Liver (tissue), 9 donors: ENCODE measurements around the gene RSBN1L. TPM values are rescaled to one million over a fixed set of nuclear protein-coding genes. Genes with fewer than 3 reads are reported as not detected.

Experiments used
- DNase-seq: peaks from one replicate; pipeline ENCODE4 v3.0.0-alpha.2; 2017; ENCODE audit warnings: low spot score
- H3K27ac ChIP-seq, 2 donors: one replicate each; pipeline ENCODE4 v1.7.0; 2013; ENCODE audit warnings: inconsistent platforms in 2 of 2, low read length in 2 of 2, control low read depth in 1 of 2, low read depth in 1 of 2, mild to moderate bottlenecking in 1 of 2
- H3K27me3 ChIP-seq, 4 donors: one replicate each; pipeline versions ENCODE4 v1.6.1 to v1.7.0; 2013; ENCODE audit warnings: low read length in 3 of 4, inconsistent platforms in 1 of 4, mild to moderate bottlenecking in 1 of 4, moderate library complexity in 1 of 4; ENCODE audit not compliant: control insufficient read depth in 4 of 4, insufficient read depth in 4 of 4
- H3K36me3 ChIP-seq, 4 donors: one replicate each; pipeline versions ENCODE4 v1.6.1 to v1.7.0; 2013; ENCODE audit warnings: low read length in 3 of 4, mild to moderate bottlenecking in 3 of 4, low read depth in 1 of 4, moderate library complexity in 1 of 4; ENCODE audit not compliant: control insufficient read depth in 4 of 4, insufficient read depth in 3 of 4
- H3K4me1 ChIP-seq, 4 donors: one replicate each; pipeline versions ENCODE4 v1.6.1 to v1.7.0; 2013; ENCODE audit warnings: low read length in 3 of 4, mild to moderate bottlenecking in 3 of 4, moderate library complexity in 1 of 4; ENCODE audit not compliant: control insufficient read depth in 4 of 4, insufficient read depth in 4 of 4
- H3K4me3 ChIP-seq, 3 donors: one replicate each; pipeline versions ENCODE4 v1.6.1 to v1.7.0; 2013; ENCODE audit warnings: low read length in 3 of 3, control low read depth in 1 of 3, low read depth in 1 of 3, mild to moderate bottlenecking in 1 of 3
- H3K9ac ChIP-seq, 2 donors: one replicate each; pipeline ENCODE4 v1.7.0; 2013; ENCODE audit warnings: low read length in 2 of 2, mild to moderate bottlenecking in 2 of 2, moderate library complexity in 2 of 2, control low read depth in 1 of 2, low read depth in 1 of 2
- H3K9me3 ChIP-seq, 4 donors: one replicate each; pipeline versions ENCODE4 v1.6.1 to v1.7.0; 2013; ENCODE audit warnings: low read length in 3 of 4; ENCODE audit not compliant: control insufficient read depth in 4 of 4
- NR2F2 ChIP-seq: IDR thresholded peaks from 2 replicates; pipeline ENCODE4 v1.6.1; 2016; ENCODE audit warnings: antibody characterized with exemption
- RAD21 ChIP-seq, 2 donors: IDR thresholded peaks; 2 replicates each; pipeline ENCODE4 v1.6.1; 2016; ENCODE audit warnings: antibody characterized with exemption in 2 of 2, mild to moderate bottlenecking in 2 of 2
- RXRA ChIP-seq, 2 donors: IDR thresholded peaks; 2 replicates each; pipeline ENCODE4 v1.6.1; 2017 to 2018; ENCODE audit warnings: antibody characterized with exemption in 2 of 2, mild to moderate bottlenecking in 1 of 2
- TAF1 ChIP-seq: conservative IDR thresholded peaks from 2 replicates; pipeline ENCODE4 v1.6.1; 2016; ENCODE audit warnings: antibody characterized with exemption, mild to moderate bottlenecking
- ZBTB33 ChIP-seq: IDR thresholded peaks from 2 replicates; pipeline ENCODE4 v1.6.1; 2016; ENCODE audit warnings: antibody characterized with exemption
- WGBS: extraction: QIAGEN DNeasy Blood & Tissue Kit; methylation state at CpG from one replicate; pipeline ENCODE4 v1.1.7; 2013; 5-methylcytosine and 5-hydroxymethylcytosine counted together
- polyA plus RNA-seq, 2 donors: library from polyadenylated mRNA; stranded (reverse) in 1 of 2; unstranded in 1 of 2; fragments of 200-250 nt in 1 of 2; fragments of >200 nt in 1 of 2; fragmentation: Nextera tagmentation in 1 of 2; extraction: Ambion mirVana in 1 of 2; gene quantifications; one replicate each; pipeline versions ENCODE4 v1.2.1 to v1.2.3, GENCODE V29; 2013 to 2015
- total RNA-seq, 2 donors: library from RNA; depleted of rRNA; stranded (reverse); fragments of >200 nt; gene quantifications; one replicate each; pipeline ENCODE4 v1.2.3, GENCODE V29; 2014
- TF ChIP-seq, protein P1 (sequence below): IDR thresholded peaks from 2 replicates; pipeline ENCODE4 v1.6.1; 2016; ENCODE audit warnings: antibody characterized with exemption, mild to moderate bottlenecking
- donor health status: healthy.
- donor health status: healthy.
- donor health status: healthy.
- donor health status: healthy.
- donor health status: healthy.

Gene RSBN1L
- total and polyA plus RNA-seq, 4 donors = 3.3 to 23.4 (median 7.9) TPM

- TF ChIP-seq ZBTB33 = peak; percentile 76
These were observed 102.3 kb downstream of the RSBN1L start, which contains the start of the genes PHTF2 and TMEM60 (continued) for GRCh38 chr7:77798394-77799077.

GRCh38 chr7:77799078-77799964 lies 103.1 kb downstream of the RSBN1L start:
- H3K27ac ChIP-seq = peak overlapping the region; percentile 72 to 89
- no peaks in the 10 kb centered on the region for H3K36me3 ChIP-seq
- H3K4me3 ChIP-seq = peak overlapping the region; percentile 79 to 93 (median 85)
- DNase-seq = peak; percentile 44
- no peaks in the 10 kb centered on the region for H3K27me3 ChIP-seq
- no peak for TF ChIP-seq NR2F2
- WGBS = 1% methylated on average over 55 of the region's 55 CpGs
- no peaks in the 10 kb centered on the region for H3K9me3 ChIP-seq
- peaks cover 2 to 35% (median 21%) of the 10 kb centered on the region in 4 donors for H3K4me1 ChIP-seq
- peak overlapping the region; percentile 32 to 86 for H3K9ac ChIP-seq

- WGBS = 63% methylated on average over 4 of the region's 4 CpGs
- H3K4me1 ChIP-seq = peaks cover 2 to 32% (median 21%) of the 10 kb centered on the region in 4 donors
- H3K27ac ChIP-seq = no peak overlapping the region
- no peaks in the 10 kb centered on the region for H3K27me3 ChIP-seq
- no peak for DNase-seq
- peak overlapping the region in 1 of 3 donors; percentile 0 for H3K4me3 ChIP-seq
- H3K9me3 ChIP-seq = no peaks in the 10 kb centered on the region
- H3K9ac ChIP-seq = no peak overlapping the region
- H3K36me3 ChIP-seq = no peaks in the 10 kb centered on the region
- no peak for TF ChIP-seq ZBTB33
- no peak for TF ChIP-seq TAF1
These were observed 103.9 kb downstream of the RSBN1L start for GRCh38 chr7:77800158-77800557.

DNA sequence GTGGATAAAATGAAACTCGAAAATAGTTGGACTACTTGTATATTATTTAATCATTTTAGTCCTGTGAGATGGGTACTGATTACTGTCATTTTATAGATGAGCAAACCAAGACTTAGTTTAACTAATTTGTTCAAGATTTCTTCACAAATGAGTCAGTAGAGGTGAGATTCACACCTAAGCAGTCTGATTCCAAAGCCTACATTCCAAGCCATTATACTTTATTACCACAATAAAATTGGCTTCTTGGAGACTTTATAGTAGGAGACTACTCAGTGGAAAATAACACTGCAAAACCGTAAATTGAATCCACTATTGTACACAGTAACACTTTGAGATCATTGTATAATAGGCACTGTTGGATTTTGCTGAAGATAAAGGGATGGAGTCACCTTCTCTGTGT lies 104.5 kb downstream of the RSBN1L start:
- H3K36me3 ChIP-seq = no peaks in the 10 kb centered on the region
- H3K4me3 ChIP-seq = no peak overlapping the region
- no peaks in the 10 kb centered on the region for H3K27me3 ChIP-seq
- DNase-seq = no peak
- WGBS = 88% methylated on average over 2 of the region's 2 CpGs
- TF ChIP-seq RAD21 (IDR thresholded peaks at IDR 0.05) (no peak), RXRA (IDR thresholded peaks at IDR 0.05) (no peak), ZBTB33 (no peak)
- TF ChIP-seq, protein P1, sequence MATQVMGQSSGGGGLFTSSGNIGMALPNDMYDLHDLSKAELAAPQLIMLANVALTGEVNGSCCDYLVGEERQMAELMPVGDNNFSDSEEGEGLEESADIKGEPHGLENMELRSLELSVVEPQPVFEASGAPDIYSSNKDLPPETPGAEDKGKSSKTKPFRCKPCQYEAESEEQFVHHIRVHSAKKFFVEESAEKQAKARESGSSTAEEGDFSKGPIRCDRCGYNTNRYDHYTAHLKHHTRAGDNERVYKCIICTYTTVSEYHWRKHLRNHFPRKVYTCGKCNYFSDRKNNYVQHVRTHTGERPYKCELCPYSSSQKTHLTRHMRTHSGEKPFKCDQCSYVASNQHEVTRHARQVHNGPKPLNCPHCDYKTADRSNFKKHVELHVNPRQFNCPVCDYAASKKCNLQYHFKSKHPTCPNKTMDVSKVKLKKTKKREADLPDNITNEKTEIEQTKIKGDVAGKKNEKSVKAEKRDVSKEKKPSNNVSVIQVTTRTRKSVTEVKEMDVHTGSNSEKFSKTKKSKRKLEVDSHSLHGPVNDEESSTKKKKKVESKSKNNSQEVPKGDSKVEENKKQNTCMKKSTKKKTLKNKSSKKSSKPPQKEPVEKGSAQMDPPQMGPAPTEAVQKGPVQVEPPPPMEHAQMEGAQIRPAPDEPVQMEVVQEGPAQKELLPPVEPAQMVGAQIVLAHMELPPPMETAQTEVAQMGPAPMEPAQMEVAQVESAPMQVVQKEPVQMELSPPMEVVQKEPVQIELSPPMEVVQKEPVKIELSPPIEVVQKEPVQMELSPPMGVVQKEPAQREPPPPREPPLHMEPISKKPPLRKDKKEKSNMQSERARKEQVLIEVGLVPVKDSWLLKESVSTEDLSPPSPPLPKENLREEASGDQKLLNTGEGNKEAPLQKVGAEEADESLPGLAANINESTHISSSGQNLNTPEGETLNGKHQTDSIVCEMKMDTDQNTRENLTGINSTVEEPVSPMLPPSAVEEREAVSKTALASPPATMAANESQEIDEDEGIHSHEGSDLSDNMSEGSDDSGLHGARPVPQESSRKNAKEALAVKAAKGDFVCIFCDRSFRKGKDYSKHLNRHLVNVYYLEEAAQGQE = no peak
- no peak overlapping the region for H3K27ac ChIP-seq
- H3K4me1 ChIP-seq = peaks cover 2 to 32% (median 21%) of the 10 kb centered on the region in 4 donors
- H3K9ac ChIP-seq = no peak overlapping the region
- H3K9me3 ChIP-seq = no peaks in the 10 kb centered on the region
